GM19372 (cell line): ENCODE measurements around the gene SND1.
"Not testable (repeated sequence)": the region's sequence is repeated elsewhere in the genome, so short reads cannot be mapped to it uniquely, and the experiment has no call there.

ENCODE experiments used
- ATAC-seq: cut with Tn5 transposase; IDR thresholded peaks from one replicate; pipeline ENCODE4 v1.9.1; 2021; ENCODE audit warnings: mild to moderate bottlenecking, low read depth, moderate library complexity; ENCODE audit not compliant: unreplicated experiment

The SND1 gene

DNA sequence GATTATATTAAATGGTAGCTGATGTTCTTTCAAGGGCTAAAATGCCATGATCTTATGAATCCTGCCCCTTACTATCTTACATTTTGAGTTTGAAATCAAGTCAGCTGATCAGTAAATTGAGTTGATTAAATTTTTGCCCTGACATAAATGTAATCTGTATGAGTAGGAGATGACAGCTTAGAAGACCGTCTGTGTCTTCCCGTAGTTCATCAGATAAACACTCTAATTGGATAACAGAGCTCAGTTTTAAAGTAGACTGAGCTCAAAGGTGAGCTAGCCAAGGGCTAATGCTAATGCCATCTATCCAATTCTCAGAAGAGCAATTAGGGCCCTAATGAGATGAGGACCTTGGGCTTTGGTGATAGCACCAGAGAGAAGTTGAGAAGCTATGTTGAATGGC is 296.3 kb downstream of the SND1 start:
- ATAC-seq: no peak

DNA sequence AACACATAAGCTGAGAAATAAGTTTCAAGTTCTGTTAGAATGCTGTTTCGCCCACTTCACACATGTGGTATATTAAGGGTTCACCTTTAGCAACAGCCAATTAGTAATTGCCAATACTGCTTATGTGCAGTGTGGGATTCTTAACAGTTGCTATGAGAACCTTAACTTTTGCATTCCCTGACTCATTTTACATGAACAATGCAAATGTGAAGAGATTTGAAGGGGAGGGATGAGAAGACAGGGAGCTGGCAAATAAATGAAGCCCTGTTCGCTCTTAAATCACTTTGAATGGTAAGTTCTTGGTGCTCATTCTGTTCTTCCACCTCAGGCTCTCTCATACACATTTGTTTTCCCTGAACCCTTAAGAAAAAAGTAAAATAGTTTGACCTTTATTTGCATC is 296.9 kb downstream of the SND1 start:
- no peak for ATAC-seq

DNA sequence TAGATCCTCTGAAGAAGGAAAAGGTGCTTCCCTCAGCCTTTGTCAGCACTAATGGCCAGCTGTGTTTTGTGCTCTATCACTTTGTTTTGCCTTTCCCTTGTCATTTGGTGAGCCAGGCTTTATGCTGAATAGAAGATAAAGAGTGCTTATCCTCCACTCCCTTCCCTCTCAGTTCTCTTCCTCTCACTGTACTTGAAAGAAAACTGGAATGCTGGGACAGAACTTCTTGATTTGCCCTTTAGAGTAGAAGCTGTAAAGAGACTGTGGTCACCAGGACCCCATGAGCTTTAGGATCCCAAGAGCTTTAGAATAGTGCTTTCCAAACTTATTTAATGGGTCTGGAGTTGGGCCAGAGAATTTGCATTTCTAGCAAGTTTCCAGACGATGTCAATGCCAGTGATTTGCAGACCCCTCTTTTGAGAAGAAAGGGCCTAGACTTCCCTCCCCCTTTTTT is 297.8 kb downstream of the SND1 start:
- no peak for ATAC-seq

- no peak for ATAC-seq
These were observed 298.4 kb downstream of the SND1 start for GRCh38 chr7:127950233-127950935.

- ATAC-seq: no peak
These were observed 301.7 kb downstream of the SND1 start for GRCh38 chr7:127953423-127954356.

DNA sequence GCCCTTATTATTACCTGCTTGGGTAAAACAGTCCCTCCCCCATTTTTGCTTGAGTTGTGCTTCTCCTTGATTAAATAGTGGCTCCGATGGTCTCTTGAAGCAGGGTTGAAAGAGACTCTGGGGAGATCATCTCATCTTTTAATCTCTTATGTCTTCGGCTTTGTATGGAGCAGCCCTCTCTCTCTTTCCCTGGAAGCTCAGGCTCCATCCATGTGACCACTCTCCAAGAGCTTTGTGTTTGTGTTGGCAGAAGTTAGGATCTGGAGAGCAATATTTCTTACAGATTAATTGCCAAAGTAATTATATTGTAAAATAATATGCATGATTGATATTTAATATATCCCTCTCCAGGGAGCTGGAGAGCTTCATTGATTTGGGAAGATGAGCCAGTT is 302.4 kb downstream of the SND1 start:
- no peak for ATAC-seq

DNA sequence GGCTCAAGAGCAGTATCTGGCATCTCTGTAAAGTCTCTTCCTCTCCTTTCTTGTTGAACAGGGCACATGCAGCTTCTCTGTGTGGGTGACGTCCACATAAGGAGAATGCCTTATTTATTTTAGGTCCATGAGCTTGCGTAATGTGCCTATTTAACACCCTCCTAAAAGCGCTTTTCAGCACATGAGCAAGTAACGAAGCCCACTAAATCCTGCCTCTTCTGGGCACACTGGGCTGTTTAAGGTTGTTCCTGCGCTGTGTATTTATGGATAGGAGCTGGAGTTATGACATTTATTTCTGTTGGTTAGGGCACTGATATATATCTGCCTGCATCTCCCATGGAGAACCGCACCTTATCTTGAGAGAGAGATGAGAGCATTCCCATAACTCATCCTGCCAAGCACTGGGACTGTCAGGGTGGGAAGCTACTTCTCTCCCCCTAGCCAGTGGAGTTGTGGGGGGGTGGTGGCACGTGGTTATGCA is 303.1 kb downstream of the SND1 start:
- no peak for ATAC-seq

DNA sequence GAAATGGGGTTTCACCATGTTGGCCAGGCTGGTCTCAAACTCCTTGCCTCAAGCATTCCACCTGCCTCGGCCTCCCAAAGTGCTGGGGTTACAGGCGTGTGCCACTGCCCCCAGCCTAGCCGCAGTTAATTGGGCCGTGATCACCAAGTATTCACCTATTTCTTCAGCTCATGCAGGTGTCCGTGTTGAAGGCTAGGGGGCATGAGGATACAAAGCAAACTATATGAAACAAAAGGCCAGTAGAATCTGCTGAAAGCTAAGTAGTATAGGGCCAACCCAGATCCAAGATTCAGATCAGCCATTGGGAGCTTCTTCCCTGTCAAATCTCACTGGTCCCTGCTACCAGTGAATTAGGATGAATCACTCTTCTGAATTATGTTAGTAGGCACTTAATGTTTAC is 305.9 kb downstream of the SND1 start:
- ATAC-seq: no peak

DNA sequence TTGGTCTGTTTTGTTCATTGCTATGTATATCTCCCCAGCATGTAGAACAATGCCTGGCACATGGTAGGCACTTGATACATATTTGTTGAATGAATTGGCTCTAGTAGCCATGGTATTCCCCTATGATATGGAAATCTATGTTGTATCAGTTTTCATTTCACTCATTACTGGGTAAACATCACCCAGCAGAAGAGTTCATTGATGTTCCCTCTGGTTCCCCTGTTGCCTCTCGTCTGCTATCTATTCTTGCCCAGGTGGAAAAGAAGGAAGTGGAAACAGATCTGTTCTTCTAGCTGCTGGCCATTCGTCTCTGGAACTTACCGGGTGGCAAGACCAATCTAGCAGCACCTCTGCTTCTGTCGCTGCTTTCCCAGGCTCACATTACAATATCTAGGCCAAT is 307.8 kb downstream of the SND1 start:
- no peak for ATAC-seq

DNA sequence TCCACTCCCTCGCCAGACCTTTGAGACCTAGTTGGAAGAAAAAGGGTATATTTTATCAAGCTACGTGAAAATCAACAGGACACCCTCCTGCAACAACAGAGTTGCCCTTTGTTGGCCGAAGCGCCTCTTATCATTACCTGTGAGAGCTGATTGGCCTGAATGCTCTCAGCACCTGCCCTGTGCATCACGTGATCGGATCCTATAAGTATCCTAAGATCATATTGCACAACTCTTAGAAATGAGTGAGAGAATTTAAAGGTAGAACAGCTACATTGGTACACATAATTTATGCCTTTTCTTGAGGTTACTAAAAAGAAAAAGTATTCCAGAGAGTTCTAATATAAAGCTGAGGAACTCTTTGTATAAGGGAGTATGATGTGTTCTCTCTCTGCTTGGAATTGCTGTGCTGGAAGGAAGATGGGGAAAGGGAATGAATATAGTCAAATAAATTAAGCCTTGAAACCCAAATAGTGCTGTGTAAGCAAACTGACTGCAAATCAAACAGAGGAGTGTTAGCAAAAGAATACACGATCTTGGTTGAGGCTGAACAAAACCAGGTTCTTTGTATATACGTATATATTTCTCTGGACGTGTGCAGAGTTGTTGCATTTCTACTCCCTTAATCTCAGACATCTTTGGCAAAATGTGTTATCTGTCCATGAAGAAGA is 309.9 kb downstream of the SND1 start:
- no peak for ATAC-seq

- ATAC-seq: no peak
These were observed 310.8 kb downstream of the SND1 start for GRCh38 chr7:127962589-127963361.

DNA sequence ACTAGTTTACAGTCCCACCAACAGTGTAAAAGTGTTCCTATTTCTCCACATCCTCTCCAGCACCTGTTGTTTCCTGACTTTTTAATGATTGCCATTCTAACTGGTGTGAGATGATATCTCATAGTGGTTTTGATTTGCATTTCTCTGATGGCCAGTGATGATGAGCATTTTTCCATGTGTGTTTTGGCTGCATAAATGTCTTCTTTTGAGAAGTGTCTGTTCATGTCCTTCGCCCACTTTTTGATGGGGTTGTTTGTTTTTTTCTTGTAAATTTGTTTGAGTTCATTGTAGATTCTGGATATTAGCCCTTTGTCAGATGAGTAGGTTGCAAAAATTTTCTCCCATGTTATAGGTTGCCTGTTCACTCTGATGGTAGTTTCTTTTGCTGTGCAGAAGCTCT is 311.9 kb downstream of the SND1 start:
- ATAC-seq: not testable (repeated sequence)

DNA sequence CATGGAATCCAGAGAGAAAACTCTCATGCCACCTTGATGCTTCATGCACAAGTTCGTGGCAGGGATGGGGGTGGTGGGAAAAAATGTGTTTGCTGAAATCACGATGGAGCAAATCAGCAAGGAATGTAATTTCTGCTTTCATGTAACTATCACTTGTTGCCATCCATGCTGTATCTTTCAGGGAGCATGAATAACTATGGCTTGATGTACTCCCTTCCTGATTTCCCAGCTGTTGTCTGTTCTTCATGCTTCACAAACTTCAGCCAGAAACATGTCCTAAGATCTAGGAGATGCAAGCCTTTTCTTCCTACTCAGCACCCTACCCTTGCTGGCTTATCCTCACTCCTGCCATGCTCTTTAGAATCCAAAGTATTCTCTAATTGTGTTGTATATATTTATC is 315.3 kb downstream of the SND1 start:
- ATAC-seq: no peak

GRCh38 chr7:127968547-127968946 is 316.6 kb downstream of the SND1 start:
- no peak for ATAC-seq

DNA sequence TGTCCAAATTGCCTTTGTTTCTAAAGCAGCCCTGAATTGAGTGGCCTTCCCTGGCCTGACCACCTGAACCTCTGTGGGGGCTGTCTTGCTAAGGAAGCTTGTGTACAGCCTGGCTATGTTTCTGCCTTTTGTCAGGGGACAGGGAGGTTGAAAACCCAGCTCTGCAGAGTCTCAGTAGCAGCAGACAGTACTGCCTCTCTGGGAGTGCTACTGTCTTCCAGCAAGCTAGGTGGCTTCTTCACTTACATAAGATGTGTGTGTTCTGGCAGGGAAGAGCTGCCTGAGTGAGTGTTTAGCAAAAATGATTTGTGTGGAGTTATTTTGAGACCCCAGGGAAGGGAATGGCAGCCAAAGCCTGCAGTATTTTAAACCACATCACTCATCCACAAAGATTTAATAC is 321.8 kb downstream of the SND1 start:
- no peak for ATAC-seq

DNA sequence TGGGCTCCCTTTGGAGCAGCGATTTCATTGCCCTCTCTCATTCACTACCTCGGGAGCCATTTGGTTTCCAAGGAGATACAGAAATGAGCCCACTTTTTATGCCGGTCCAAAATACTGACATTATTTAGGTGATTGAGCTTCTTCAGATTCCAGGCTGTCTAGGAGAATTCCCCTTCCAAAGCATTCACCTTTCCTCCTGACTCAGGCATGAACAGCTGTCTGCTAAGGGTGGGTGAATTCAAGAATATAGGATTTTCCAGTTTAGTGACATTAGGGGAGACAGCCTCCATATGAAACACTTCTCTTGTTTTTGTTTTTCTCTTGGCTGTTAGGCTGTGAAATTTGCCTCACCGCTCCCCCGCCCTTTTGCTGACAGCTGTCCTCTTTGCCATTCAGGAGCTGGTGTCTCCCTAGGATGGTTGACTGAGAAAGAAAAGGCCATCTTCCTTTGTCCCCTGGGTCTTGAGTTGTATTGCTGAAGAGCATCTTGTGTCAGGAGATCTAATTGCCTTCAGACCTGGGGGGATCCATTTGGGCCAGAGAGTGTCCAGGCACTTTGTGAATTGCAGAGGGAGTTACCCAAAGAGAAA is 322.5 kb downstream of the SND1 start:
- no peak for ATAC-seq

GRCh38 chr7:127976056-127976737 is 324.2 kb downstream of the SND1 start:
- no peak for ATAC-seq

DNA sequence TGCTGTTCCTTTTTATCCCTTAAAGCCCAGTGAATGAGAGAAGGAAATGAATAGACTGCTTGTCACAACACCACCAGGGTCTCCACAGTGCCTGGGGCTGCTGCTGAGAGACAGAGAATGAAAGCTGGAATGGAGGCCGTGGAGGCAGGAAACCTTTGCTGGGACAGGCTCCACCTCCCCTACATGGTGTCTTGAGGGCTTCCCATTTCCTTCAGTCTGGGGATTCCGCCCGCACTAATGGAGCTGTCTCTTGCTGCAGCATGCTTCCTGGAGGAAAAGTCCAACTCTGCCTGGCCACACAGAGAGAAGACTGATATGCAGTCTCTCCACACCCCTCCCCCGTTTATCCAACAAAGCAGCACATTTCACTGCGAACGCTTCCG is 324.7 kb downstream of the SND1 start:
- no peak for ATAC-seq

DNA sequence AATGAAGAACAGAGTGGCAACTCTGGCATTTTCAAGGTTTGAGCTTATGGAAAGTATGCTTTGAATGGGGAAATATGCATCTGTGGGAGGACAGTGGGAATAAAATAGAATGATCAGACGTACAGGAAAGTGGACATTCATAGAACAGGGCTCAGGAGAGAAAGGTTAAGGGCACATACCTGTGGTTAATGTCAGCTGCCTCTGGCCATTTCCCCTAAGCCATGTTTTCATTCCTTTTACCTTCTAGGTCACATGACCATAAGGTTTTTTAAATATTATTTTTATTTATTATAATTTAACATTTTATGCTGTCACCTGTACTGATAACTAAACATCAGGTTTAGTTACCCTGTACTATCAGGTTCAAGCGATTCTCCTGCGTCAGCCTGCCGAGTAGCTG is 326.4 kb downstream of the SND1 start:
- ATAC-seq: no peak
